GM12873 (cell line): ENCODE data around the gene PIWIL4.

ENCODE experiments used
- TF ChIP-seq, protein P1 (sequence below): IDR thresholded peaks from 2 replicates; pipeline ENCODE4 v1.5.1; 2012; ENCODE audit warnings: low read depth, mild to moderate bottlenecking, moderate library complexity, low read length, control low read depth; ENCODE audit not compliant: insufficient read depth; ENCODE audit errors: missing control alignments

PIWIL4 gene

DNA sequence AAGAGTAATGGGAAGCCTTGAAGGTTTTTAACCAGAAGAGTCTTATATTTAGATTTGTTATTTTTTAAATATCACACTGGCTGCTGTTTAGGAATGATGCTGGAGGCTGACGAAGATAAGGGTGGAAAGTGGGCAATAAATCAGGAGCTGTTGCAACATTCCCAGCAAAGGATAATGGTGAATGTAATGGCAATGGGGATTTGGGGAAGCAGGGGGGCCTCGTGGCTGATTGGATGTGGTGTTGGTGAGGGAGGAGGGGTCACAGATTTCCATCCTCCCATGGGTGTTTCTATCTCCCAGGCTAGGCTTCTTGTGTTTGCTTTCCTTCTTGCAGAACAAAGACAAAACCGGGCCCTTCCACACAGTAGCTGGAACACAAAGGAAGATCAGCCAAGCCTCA is 80.8 kb downstream of the PIWIL4 start:
- TF ChIP-seq, protein P1, sequence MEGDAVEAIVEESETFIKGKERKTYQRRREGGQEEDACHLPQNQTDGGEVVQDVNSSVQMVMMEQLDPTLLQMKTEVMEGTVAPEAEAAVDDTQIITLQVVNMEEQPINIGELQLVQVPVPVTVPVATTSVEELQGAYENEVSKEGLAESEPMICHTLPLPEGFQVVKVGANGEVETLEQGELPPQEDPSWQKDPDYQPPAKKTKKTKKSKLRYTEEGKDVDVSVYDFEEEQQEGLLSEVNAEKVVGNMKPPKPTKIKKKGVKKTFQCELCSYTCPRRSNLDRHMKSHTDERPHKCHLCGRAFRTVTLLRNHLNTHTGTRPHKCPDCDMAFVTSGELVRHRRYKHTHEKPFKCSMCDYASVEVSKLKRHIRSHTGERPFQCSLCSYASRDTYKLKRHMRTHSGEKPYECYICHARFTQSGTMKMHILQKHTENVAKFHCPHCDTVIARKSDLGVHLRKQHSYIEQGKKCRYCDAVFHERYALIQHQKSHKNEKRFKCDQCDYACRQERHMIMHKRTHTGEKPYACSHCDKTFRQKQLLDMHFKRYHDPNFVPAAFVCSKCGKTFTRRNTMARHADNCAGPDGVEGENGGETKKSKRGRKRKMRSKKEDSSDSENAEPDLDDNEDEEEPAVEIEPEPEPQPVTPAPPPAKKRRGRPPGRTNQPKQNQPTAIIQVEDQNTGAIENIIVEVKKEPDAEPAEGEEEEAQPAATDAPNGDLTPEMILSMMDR: no peak

GRCh38 chr11:94648789-94649188 is 81.6 kb downstream of the PIWIL4 start:
- TF ChIP-seq, protein P1: no peak

GRCh38 chr11:94649254-94649653 is 82.1 kb downstream of the PIWIL4 start:
- TF ChIP-seq, protein P1: no peak

- TF ChIP-seq, protein P1: no peak
These were observed 82.9 kb downstream of the PIWIL4 start for GRCh38 chr11:94649964-94650623.

DNA sequence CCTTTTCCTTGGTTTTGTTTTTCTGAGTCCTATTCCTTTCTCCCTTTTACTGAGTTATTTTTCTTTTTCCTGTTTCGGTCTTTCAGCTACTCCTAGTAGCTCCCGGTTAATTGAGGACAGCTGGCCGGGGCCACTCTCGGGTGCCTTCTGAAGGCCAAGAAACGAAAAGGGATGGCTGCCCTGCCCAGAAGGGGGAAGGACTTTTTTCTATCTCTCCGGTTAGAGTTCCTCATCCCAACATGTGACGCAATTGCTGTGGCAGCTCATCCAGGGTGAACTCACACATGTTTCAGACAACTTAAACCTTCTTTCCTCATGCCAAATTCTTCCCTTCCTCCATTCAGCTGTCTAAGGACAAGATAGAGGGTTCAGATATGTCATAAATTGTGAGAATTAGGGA is 83.6 kb downstream of the PIWIL4 start:
- TF ChIP-seq, protein P1: no peak

- TF ChIP-seq, protein P1: no peak
These were observed 85.6 kb downstream of the PIWIL4 start for GRCh38 chr11:94652735-94653284.

- TF ChIP-seq, protein P1: no peak
These were observed 86.4 kb downstream of the PIWIL4 start for GRCh38 chr11:94653561-94653960.
